GM23338 (cell line): ENCODE measurements around the gene ZC3H7A. TPM values are rescaled to one million over a fixed set of nuclear protein-coding genes. Genes with fewer than 3 reads are reported as not detected.

Experiments used
- ATAC-seq: fragments of 200-7000 bp; cut with Tn5 transposase; 3 replicates; pipeline ENCODE4 v1.9.1; 2020
- DNase-seq: peaks from one replicate; pipeline ENCODE4 v3.0.0-alpha.2; 2015; ENCODE audit warnings: low spot score
- H2AFZ ChIP-seq: fragments of 200-600 bp; sonication (generic); 2 replicates; pipeline ENCODE4 v1.8.0; 2016; ENCODE audit warnings: antibody characterized with exemption, mild to moderate bottlenecking, moderate library complexity
- H3F3A ChIP-seq: fragments of 200-600 bp; sonication (generic); replicated peaks from 2 replicates; pipeline ENCODE4 v1.8.0; 2017; ENCODE audit warnings: antibody characterized with exemption, mixed run types, low read depth
- H3K27ac ChIP-seq: fragments of 200-600 bp; sonication (generic); 2 replicates; pipeline ENCODE4 v1.6.1; 2016; ENCODE audit warnings: low read depth
- H3K27me3 ChIP-seq: fragments of 200-600 bp; sonication (generic); 2 replicates; pipeline ENCODE4 v1.8.0; 2016; ENCODE audit warnings: mild to moderate bottlenecking, mixed run types, moderate library complexity; ENCODE audit not compliant: insufficient read depth
- H3K36me3 ChIP-seq: fragments of 200-600 bp; sonication (generic); 2 replicates; pipeline ENCODE4 v1.8.0; 2016; ENCODE audit warnings: mild to moderate bottlenecking; ENCODE audit not compliant: insufficient read depth
- H3K4me1 ChIP-seq: fragments of 200-600 bp; sonication (generic); 2 replicates; pipeline ENCODE4 v1.8.0; 2016; ENCODE audit warnings: mild to moderate bottlenecking, moderate library complexity; ENCODE audit not compliant: insufficient read depth
- H3K4me2 ChIP-seq: fragments of 200-600 bp; sonication (generic); 2 replicates; pipeline ENCODE4 v1.7.1; 2017; ENCODE audit warnings: mixed run types
- H3K4me3 ChIP-seq: fragments of 200-600 bp; sonication (generic); 2 replicates; pipeline ENCODE4 v1.6.1; 2016; ENCODE audit warnings: mixed run types
- H3K79me2 ChIP-seq: fragments of 200-600 bp; sonication (generic); replicated peaks from 2 replicates; pipeline ENCODE4 v1.8.0; 2017; ENCODE audit warnings: mild to moderate bottlenecking; ENCODE audit not compliant: insufficient read depth
- H3K9me2 ChIP-seq: fragments of 200-600 bp; sonication (generic); 2 replicates; pipeline ENCODE4 v1.8.0; 2017; ENCODE audit not compliant: insufficient read depth
- H4K20me1 ChIP-seq: fragments of 200-600 bp; sonication (generic); replicated peaks from 2 replicates; pipeline ENCODE4 v1.8.0; 2017; ENCODE audit warnings: mild to moderate bottlenecking; ENCODE audit not compliant: insufficient read depth
- H3K27ac Mint-ChIP-seq: 2 replicates; pipeline ENCODE4 v1.8.0; 2020; ENCODE audit warnings: inconsistent platforms, mild to moderate bottlenecking, moderate library complexity, mixed read lengths
- H3K27me3 Mint-ChIP-seq: 3 replicates; pipeline ENCODE4 v1.8.0; 2022; ENCODE audit warnings: low read depth, mild to moderate bottlenecking, moderate library complexity, mixed read lengths, inconsistent platforms; ENCODE audit not compliant: insufficient read depth, poor library complexity
- H3K36me3 Mint-ChIP-seq: 3 replicates; pipeline ENCODE4 v1.8.0; 2021; ENCODE audit warnings: low read depth, mild to moderate bottlenecking, inconsistent platforms, moderate library complexity, mixed read lengths
- H3K4me1 Mint-ChIP-seq: 3 replicates; pipeline ENCODE4 v1.8.0; 2020; ENCODE audit warnings: mild to moderate bottlenecking, inconsistent platforms, mixed read lengths
- H3K4me3 Mint-ChIP-seq: 3 replicates; pipeline ENCODE4 v1.8.0; 2021; ENCODE audit warnings: moderate library complexity, mild to moderate bottlenecking, inconsistent platforms, mixed read lengths
- H3K9me3 Mint-ChIP-seq: 3 replicates; pipeline ENCODE4 v1.8.0; 2020; ENCODE audit warnings: moderate library complexity, mild to moderate bottlenecking, inconsistent platforms, mixed read lengths
- CREB1 ChIP-seq: fragments of 250-450 bp; sonication (Bioruptor Pico); IDR thresholded peaks from 2 replicates; pipeline ENCODE4 v1.5.0; 2020; ENCODE audit warnings: low read depth, mild to moderate bottlenecking, moderate library complexity
- CTCF ChIP-seq, 2 experiments: fragments of 200-600 bp in 1 of 2; sonication (generic) in 1 of 2; conservative IDR thresholded peaks; 2 replicates each; pipeline versions ENCODE4 v1.5.1 to v1.6.1; 2016 to 2017; ENCODE audit warnings: antibody characterized with exemption in 2 of 2, low read depth in 2 of 2, mild to moderate bottlenecking in 2 of 2, moderate library complexity in 1 of 2
- EZH2 ChIP-seq: fragments of 200-600 bp; sonication (generic); IDR thresholded peaks from one replicate; pipeline ENCODE4 v1.8.0; 2017; ENCODE audit warnings: antibody characterized with exemption, mild to moderate bottlenecking, low read depth; ENCODE audit not compliant: unreplicated experiment
- EZH2phosphoT487 ChIP-seq: fragments of 200-600 bp; sonication (generic); IDR thresholded peaks from one replicate; pipeline ENCODE4 v1.8.1; 2018; ENCODE audit warnings: antibody characterized with exemption; ENCODE audit not compliant: unreplicated experiment
- JUNB ChIP-seq: IDR thresholded peaks from one replicate; pipeline ENCODE4 v1.6.1; 2016; ENCODE audit warnings: antibody characterized with exemption; ENCODE audit not compliant: unreplicated experiment
- NANOG ChIP-seq: IDR thresholded peaks from 2 replicates; pipeline ENCODE4 v1.6.1; 2016; ENCODE audit warnings: antibody characterized with exemption, borderline replicate concordance
- REST ChIP-seq: IDR thresholded peaks from one replicate; pipeline ENCODE4 v1.6.1; 2018; ENCODE audit warnings: antibody characterized with exemption; ENCODE audit not compliant: unreplicated experiment
- STAT1 ChIP-seq: IDR thresholded peaks from one replicate; pipeline ENCODE4 v1.6.1; 2016; ENCODE audit warnings: antibody characterized with exemption; ENCODE audit not compliant: unreplicated experiment
- ZNF114 ChIP-seq: fragments of 250-450 bp; sonication (Bioruptor Pico); IDR thresholded peaks from 2 replicates; pipeline ENCODE4 v1.5.0; 2020; ENCODE audit warnings: mild to moderate bottlenecking, moderate library complexity
- ZNF331 ChIP-seq: fragments of 250-450 bp; sonication (Bioruptor Pico); IDR thresholded peaks from 2 replicates; pipeline ENCODE4 v1.5.0; 2020; ENCODE audit warnings: low read depth, mild to moderate bottlenecking, moderate library complexity
- ZNF462 ChIP-seq: fragments of 250-450 bp; sonication (Bioruptor Pico); IDR thresholded peaks from 2 replicates; pipeline ENCODE4 v1.5.0; 2020; ENCODE audit warnings: mild to moderate bottlenecking, moderate library complexity
- polyA plus RNA-seq: library from polyadenylated mRNA; unstranded; fragments of >200 nt; fragmentation: Nextera tagmentation; extraction: Ambion mirVana; gene quantifications from 2 replicates; pipeline ENCODE4 v1.2.1, GENCODE V29; 2016
- total RNA-seq: library from RNA; depleted of rRNA; stranded (reverse); fragments of >200 nt; shearing (Covaris generic); gene quantifications from 2 replicates; pipeline ENCODE4 v1.2.3, GENCODE V29; 2014

Gene ZC3H7A
- total and polyA plus RNA-seq, 2 experiments from 2014 or later: 32.7 to 42.2 TPM

- TF ChIP-seq CTCF (conservative IDR thresholded peaks at IDR 0.05; ENCODE audit: low read depth in 2 of 2): no peak
- no peak for TF ChIP-seq STAT1
Measured at GRCh38 chr16:11841026-11841425, 44.0 kb upstream of the ZC3H7A start (continued).

DNA sequence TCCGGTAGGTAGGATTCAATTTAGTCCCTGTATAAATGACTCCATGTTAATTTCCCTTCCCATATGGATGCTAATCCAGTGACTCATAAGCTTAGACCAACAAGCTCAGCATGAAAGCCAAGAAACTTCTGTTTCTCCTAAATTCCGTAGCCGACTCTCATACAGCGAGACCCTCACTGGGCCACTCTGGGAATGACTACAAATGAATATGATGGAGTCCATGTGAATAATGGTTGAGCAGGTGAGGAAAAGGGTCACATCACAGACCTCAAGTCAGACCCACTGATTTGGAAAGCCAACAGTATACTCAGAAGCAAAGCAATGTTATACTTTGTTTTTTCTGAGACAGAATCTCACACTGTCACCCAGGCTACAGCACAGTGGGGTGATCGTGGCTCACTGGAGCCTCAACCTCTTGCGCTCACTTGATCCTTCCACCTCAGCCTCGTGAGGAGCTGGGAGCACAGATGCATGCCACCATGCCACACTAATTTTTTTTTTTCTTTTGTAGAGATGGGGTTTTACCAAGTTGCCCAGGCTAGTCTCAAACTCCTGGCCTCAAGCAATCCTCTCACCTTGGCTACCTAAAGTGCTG lies 39.7 kb upstream of the ZC3H7A start:
- peaks cover 37% of the 10 kb centered on the region for H3F3A ChIP-seq
- peaks cover 14% of the 10 kb centered on the region for H4K20me1 ChIP-seq
- no peaks in the 10 kb centered on the region for H3K4me1 ChIP-seq
- H3K4me3 Mint-ChIP-seq: no peak overlapping the region
- H3K4me2 ChIP-seq: no peak overlapping the region
- no peaks in the 10 kb centered on the region for H3K9me2 ChIP-seq
- ATAC-seq (peak; percentile 34), DNase-seq (peak; percentile 53)
- no peak overlapping the region for H2AFZ ChIP-seq
- peaks cover 49% of the 10 kb centered on the region for H3K36me3 ChIP-seq
- H3K27ac ChIP-seq: peak overlapping the region; percentile 91
- no peak overlapping the region for H3K4me3 ChIP-seq
- peak overlapping the region; percentile 79 for H3K27ac Mint-ChIP-seq
- peaks cover 59% of the 10 kb centered on the region for H3K36me3 Mint-ChIP-seq
- H3K79me2 ChIP-seq: 0 out of 2 replicates have a peak, but pooled peaks cover 8% of the 10 kb centered on the region
- no peaks in the 10 kb centered on the region for H3K27me3 ChIP-seq
- no peaks in the 10 kb centered on the region for H3K9me3 Mint-ChIP-seq
- no peaks in the 10 kb centered on the region for H3K27me3 Mint-ChIP-seq
- peaks cover 10% of the 10 kb centered on the region; the same call in 2 of the 3 replicates for H3K4me1 Mint-ChIP-seq
- no peak for TF ChIP-seq ZNF331 (CRISPR knock-in tag)
- no peak for TF ChIP-seq EZH2phosphoT487
- no peak for TF ChIP-seq CREB1 (CRISPR knock-in tag)
- no peak for TF ChIP-seq REST
- TF ChIP-seq ZNF114: no peak
- no peak for TF ChIP-seq EZH2
- no peak for TF ChIP-seq NANOG
- no peak for TF ChIP-seq JUNB
- no peak for TF ChIP-seq CTCF (conservative IDR thresholded peaks at IDR 0.05; ENCODE audit: low read depth in 2 of 2)
- TF ChIP-seq ZNF462: no peak
